NCI-H146 (cell line): ENCODE data around the gene U2SURP.

Experiments used
- DNase-seq: peaks from one replicate; lab custom pipeline; 2025; lab: John Stamatoyannopoulos, UW

Gene U2SURP

DNA sequence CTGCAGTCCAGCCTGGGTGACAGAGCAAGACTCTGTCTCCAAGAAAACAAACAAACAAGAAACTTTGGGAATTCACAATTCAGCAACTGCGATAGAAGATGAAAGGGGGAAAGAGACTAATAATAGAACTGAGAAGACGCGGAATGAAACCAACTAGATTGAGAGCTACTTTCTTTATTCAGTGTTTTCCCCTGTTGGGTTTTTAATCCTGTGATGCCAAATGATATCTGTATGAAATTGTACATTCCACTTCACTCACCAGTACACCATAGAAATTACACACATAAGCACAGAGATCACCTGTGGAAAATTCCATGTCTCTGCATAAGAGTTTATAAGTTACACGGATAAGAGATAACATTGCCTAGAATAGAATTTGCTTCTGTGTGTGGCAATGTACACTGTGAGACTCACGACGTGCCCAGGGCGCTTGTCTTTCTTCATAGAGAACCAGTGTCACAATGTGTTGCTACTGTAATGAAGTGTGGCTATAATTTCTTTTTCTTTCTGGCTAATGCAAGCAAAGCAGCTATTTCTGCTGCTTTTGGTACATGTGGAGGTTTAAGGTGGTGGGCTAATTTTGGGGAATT lies 100.5 kb downstream of the U2SURP start:
- no peak for DNase-seq

DNA sequence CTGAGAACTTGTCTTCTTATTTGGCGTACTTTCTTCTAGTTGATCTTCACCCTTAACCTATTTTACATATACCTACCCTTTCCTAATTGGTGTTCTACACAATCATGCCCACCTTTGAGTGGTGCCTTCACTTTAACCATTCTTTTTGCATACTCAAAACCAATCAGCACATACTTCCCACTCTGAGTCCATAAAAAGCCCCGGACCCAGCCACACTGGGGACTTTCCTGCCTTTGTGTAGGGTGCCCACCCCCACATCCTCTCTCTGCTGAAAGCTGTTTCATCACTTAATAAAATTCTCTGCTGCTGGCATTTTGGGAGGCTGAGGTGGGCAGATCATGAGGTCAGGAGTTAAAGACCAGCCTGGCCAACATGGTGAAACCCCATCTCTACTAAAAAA lies 102.3 kb downstream of the U2SURP start:
- DNase-seq, result no peak

DNA sequence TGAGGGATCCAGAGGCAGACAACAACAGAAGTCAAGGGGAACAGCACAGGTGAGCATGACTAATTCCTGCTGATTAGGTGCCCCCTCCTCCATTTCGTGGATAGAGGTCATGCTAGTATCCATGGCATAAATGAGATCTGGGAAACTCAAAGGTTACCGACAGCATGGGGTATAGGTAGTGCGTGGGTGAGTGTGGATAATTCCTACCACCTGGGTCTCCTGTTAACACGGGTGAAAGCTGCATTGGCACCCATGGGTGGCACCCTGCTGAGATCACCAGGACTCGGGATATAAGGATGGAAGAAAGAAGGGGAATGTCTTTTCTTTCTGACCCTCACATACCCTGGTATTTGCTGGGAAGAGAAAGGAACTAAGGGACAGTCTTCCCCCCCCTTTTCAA lies 103.8 kb downstream of the U2SURP start:
- no peak for DNase-seq

DNA sequence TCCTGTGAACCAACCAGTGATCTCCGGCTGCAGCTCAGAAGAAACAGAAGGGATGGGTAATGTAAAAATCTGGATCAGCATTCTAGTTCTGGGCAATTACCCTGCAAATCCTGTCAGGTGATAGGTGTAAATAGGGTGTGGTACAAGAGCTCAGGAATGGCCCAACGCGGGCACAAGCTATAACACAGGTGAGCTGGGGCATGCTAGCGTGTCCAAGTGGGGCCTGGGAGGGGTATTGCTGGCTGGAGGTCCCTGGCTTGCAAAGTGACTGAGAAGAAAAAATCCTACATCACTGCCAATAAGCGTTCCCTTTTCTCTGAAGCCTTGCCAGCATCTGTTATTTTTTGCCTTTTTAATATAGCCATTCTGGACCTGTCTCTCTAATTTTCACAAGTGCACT lies 108.5 kb downstream of the U2SURP start:
- no peak for DNase-seq
